PC-9 (cell line): ENCODE data around the gene TMEM108.

ENCODE experiments used
- CTCF ChIP-seq: fragments of 200-600 bp; sonication (generic); conservative IDR thresholded peaks from 2 replicates; pipeline ENCODE4 v1.6.1; 2017; ENCODE audit warnings: mixed run types, antibody characterized with exemption, mild to moderate bottlenecking, moderate library complexity
- EZH2 ChIP-seq: fragments of 200-600 bp; sonication (generic); IDR thresholded peaks from 2 replicates; pipeline ENCODE4 v1.8.0; 2017; ENCODE audit warnings: antibody characterized with exemption, low read depth

- no peak for TF ChIP-seq CTCF
- TF ChIP-seq EZH2, result no peak
Measured at GRCh38 chr3:133096900-133097613, 58.9 kb downstream of the TMEM108 start.
